GM12892 (cell line): ENCODE results near the gene NADK.

ENCODE experiments used
- POLR2A ChIP-seq: IDR thresholded peaks from 2 replicates; pipeline ENCODE4 v1.6.1; 2011; ENCODE audit warnings: low read depth, low read length, control low read depth
- POLR2AphosphoS5 ChIP-seq: IDR thresholded peaks from 2 replicates; pipeline ENCODE4 v1.6.1; 2011; ENCODE audit warnings: low read depth, low read length, control low read depth
- TAF1 ChIP-seq: IDR thresholded peaks from 2 replicates; pipeline ENCODE4 v1.6.1; 2011; ENCODE audit warnings: low read depth, mild to moderate bottlenecking, control low read depth, low read length, borderline replicate concordance

GRCh38 chr1:1777950-1778662, at the start of gene NADK:
- peak; percentile 46; the same call in 1 of the 2 replicates for TF ChIP-seq POLR2A
- no peak for TF ChIP-seq TAF1
- TF ChIP-seq POLR2AphosphoS5, result peak; percentile 22; the same call in 1 of the 2 replicates
